Small intestine (tissue), 7 donors: ENCODE results near the gene SHC4. TPM values are rescaled to one million over a fixed set of nuclear protein-coding genes. Genes with fewer than 3 reads are reported as not detected.

Experiments
- DNase-seq, 2 donors: peaks; one replicate each; pipeline versions ENCODE4 v3.0.0 to v3.0.0-alpha.2; 2013
- FAIRE-seq: peaks from 2 replicates; lab custom pipeline; 2012; peaks lifted over from hg19 to GRCh38; lab: Jason Lieb, UNC
- H3K27ac ChIP-seq, 3 donors: one replicate each; pipeline ENCODE4 v1.5.1; 2013; ENCODE audit warnings: low read length in 2 of 3, mild to moderate bottlenecking in 2 of 3, control low read depth in 1 of 3, inconsistent platforms in 1 of 3, low read depth in 1 of 3, moderate library complexity in 1 of 3
- H3K27me3 ChIP-seq, 3 donors: one replicate each; pipeline ENCODE4 v1.6.1; 2013; ENCODE audit warnings: low read length in 3 of 3, inconsistent platforms in 1 of 3; ENCODE audit not compliant: control insufficient read depth in 3 of 3, insufficient read depth in 3 of 3
- H3K36me3 ChIP-seq, 3 donors: one replicate each; pipeline ENCODE4 v1.6.1; 2013; ENCODE audit warnings: low read length in 3 of 3, inconsistent platforms in 1 of 3, low read depth in 1 of 3, mild to moderate bottlenecking in 1 of 3, moderate library complexity in 1 of 3; ENCODE audit not compliant: control insufficient read depth in 3 of 3, insufficient read depth in 2 of 3
- H3K4me1 ChIP-seq, 3 donors: one replicate each; pipeline ENCODE4 v1.6.1; 2013; ENCODE audit warnings: low read length in 2 of 3, inconsistent platforms in 1 of 3, low read depth in 1 of 3, mild to moderate bottlenecking in 1 of 3, moderate library complexity in 1 of 3; ENCODE audit not compliant: control insufficient read depth in 3 of 3, insufficient read depth in 2 of 3
- H3K4me3 ChIP-seq, 3 donors: one replicate each; pipeline ENCODE4 v1.5.1; 2013; ENCODE audit warnings: low read length in 3 of 3, control low read depth in 1 of 3, inconsistent platforms in 1 of 3, low read depth in 1 of 3, mild to moderate bottlenecking in 1 of 3, moderate library complexity in 1 of 3
- H3K9me3 ChIP-seq, 2 donors: one replicate each; pipeline ENCODE4 v1.6.1; 2013; ENCODE audit warnings: low read depth in 1 of 2, low read length in 1 of 2; ENCODE audit not compliant: control insufficient read depth in 2 of 2, insufficient read depth in 1 of 2
- WGBS, 3 donors: extraction: QIAGEN DNeasy Blood & Tissue Kit; methylation state at CpG; one replicate each; pipeline ENCODE4 v1.1.7; 2013; 5-methylcytosine and 5-hydroxymethylcytosine counted together
- polyA plus RNA-seq, 4 donors: library from polyadenylated mRNA; stranded (reverse) in 3 of 4; unstranded in 1 of 4; fragments of 200-250 nt in 3 of 4; fragments of 120-200 nt in 1 of 4; gene quantifications; one replicate each; pipeline versions ENCODE4 v1.2.1 to v1.2.3, GENCODE V29; 2013
- donor health status: healthy with polysubstance abuse.
- donor health status: control.
- donor health status: control.
- donor health status: Bipolar disorder and iron deficiency.
- donor health status: healthy.

The SHC4 gene
- polyA plus RNA-seq, 4 donors: 0.49 to 0.52 TPM; not detected in 2

DNA sequence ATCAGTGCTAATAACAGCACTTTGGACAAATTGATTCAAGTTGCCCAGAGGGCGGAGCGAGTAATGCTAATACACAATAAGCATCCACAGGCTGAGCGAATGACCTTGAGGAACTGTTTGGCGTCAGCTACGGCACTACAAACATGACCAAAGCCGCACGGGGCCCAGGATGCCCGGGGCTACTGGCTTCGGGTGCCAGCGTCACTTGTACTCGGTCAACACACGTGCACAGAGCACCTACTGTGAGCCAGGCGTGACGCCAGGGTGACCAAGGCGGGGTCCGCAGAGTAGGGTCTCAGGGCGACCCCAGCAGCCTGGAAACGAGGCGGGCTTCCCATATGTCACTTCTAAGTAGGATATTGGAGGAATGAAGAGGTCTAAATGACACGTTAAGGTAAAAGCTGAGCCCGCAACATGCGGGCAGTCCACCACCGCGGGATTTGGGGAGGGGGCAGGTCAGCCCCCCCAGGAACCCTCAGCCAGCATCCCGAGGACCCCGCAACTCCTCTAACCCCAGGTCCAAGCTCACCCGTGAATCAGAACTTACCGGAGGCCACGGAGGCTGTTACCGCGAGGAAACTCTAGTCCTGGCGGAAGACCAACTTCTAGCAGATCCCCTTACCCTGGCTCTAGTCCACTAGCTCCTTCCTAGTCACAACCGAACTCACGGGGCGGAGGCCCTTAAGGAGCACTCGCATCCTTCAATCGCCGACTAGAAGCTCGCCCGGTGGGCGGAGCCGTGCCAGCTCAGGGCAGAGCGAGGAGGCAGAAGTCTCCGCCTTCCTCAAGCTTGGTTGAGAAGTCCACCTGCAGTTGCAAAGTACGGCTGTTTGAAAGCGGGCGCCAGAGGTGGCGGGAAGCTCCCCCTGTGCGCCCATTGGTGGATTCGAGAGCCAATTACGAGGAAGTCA is 153.1 kb downstream of the SHC4 start, which contains the start of gene CEP152:
TSS of gene CEP152 (minus strand) at position 656 of the 911 bp plus-strand sequence. CDS start 5,420 bp downstream, outside the sequence.
- Histone ChIP-seq H3K9me3 (no peaks in the 10 kb centered on the region), H3K27ac (peak within 1 kb of the TSS; percentile 37 to 73 (median 71)), H3K4me1 (peaks cover 2 to 4% (median 4%) of the 10 kb centered on the region in 3 donors), H3K4me3 (peak within 1 kb of the TSS; percentile 52 to 82 (median 78)), H3K36me3 (no peaks in the 10 kb centered on the region), H3K27me3 (no peaks in the 10 kb centered on the region)
- 0 to 1% (median 0%) methylated on average over 49 to 51 of the region's 51 CpGs for WGBS, 3 donors
- DNase-seq (peak; percentile 99 to 100), FAIRE-seq (peak; percentile 68)

DNA sequence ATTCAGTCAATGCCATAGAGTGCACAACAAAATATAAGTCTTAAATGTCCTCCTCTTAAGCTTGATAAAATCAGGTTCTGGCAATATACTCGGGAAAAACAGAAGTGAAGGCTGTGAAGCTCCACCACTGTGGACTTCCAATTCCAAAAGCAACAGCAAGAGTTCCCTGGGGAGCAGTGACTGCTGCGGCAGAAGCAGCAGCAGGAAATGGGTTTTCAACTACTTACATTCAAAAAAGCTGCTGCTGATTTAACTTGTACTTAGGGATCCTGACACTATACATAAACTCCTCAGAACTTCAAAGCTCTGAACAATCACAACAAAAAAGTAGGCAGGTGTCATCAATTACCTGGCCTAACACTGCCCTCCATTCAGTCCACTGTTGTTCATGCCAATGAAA is 157.6 kb downstream of the SHC4 start:
- Histone ChIP-seq H3K4me3 (no peak overlapping the region), H3K9me3 (no peaks in the 10 kb centered on the region), H3K27me3 (no peaks in the 10 kb centered on the region), H3K4me1 (peaks cover 0 to 4% (median 4%) of the 10 kb centered on the region in 3 donors), H3K36me3 (no peaks in the 10 kb centered on the region), H3K27ac (no peak overlapping the region)
- no peak for DNase-seq
- no peak for FAIRE-seq
- WGBS, 3 donors: 66 to 80% (median 77%) methylated on average over 2 of the region's 2 CpGs

DNA sequence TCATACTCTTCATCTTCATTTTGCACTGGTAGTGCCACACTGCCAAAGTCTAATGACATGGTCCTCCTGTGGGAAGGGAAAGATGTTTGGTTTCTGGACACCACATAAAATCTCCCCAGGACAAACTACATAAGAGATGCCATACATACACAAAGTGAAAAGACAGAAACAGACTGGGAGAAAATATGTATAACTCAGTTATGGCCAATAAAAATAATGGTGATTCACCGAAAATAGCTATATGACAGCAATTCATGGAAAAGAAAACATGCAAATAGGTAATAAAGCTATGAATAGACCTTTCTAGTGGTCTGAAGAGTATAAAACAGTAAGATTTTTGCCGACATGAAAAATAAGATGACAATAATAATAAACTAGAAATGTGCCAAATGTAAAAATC is 158.1 kb downstream of the SHC4 start:
- Histone ChIP-seq H3K27ac (no peak overlapping the region), H3K36me3 (no peaks in the 10 kb centered on the region), H3K9me3 (no peaks in the 10 kb centered on the region), H3K4me3 (no peak overlapping the region), H3K4me1 (peaks cover 0 to 7% (median 4%) of the 10 kb centered on the region in 3 donors), H3K27me3 (no peaks in the 10 kb centered on the region)
- DNase-seq: no peak
- FAIRE-seq: no peak
- 47 to 87% (median 78%) methylated on average over 2 of the region's 2 CpGs for WGBS, 3 donors

DNA sequence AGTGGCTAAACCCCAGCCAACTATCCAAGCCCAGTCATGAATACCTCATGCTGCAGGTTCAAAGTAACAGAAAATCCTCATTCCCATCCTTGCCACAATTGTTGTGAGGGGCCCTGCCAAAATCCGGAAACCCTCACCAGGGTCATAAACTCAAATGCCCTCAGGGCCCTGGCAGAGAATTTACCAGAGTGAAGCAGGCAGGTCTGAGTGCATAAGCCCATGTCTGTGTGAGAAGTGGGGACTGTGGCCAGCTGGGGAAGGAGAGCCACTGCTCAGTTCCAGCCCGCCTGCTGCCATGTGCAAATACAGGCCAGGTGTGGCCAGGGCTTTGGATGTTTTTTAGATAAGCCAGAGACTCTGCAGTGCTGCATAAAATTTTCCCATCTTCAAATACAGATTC is 159.8 kb downstream of the SHC4 start:
- H3K4me1 ChIP-seq: peaks cover 0 to 3% (median 0%) of the 10 kb centered on the region in 3 donors
- DNase-seq (no peak), FAIRE-seq (no peak)
- no peaks in the 10 kb centered on the region for H3K36me3 ChIP-seq
- WGBS, 3 donors: 82 to 91% (median 87%) methylated on average over 2 of the region's 2 CpGs
- no peaks in the 10 kb centered on the region for H3K27me3 ChIP-seq
- no peak overlapping the region for H3K27ac ChIP-seq
- H3K9me3 ChIP-seq: no peaks in the 10 kb centered on the region
- H3K4me3 ChIP-seq: no peak overlapping the region

DNA sequence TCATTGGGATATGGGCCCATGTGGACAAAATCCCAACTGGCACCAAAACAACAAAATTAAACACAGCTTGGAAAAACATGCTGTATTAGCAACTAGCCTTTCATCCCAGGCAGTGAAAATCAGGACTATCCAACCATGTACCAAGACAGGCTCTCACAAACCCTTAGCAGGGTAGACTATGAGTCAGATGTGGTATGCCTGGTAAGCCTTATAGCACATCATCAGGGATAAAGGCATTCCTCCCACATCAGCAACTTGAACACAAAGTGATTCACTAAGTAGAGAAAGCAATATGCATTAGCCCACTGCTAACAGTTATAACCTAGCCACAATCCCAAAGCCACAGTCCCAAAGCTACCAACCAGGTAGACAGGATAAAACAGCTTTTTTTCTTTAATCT is 160.9 kb downstream of the SHC4 start:
- no peak for FAIRE-seq
- Histone ChIP-seq H3K9me3 (no peaks in the 10 kb centered on the region), H3K4me3 (no peak overlapping the region), H3K4me1 (peaks cover 0 to 3% (median 0%) of the 10 kb centered on the region in 3 donors), H3K27me3 (no peaks in the 10 kb centered on the region), H3K27ac (no peak overlapping the region), H3K36me3 (no peaks in the 10 kb centered on the region)
- DNase-seq: no peak

DNA sequence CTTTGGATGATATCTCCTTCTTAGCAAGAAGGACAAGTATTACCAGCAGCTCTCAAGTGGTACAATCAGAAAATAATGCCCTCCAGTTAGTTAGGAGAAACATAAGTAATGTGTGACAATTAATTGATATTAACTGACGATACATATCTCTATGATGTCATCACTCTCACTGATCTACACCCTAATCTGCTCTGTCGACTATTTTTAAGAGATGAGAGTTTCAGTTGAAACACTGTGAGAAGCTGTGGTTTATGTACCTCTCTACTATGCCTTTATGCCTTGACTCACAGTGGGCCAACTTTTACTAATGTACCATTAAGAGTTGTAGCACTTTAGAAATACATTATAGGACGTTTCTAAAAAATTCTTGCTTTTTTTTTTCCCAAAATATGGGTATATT is 161.5 kb downstream of the SHC4 start:
- Histone ChIP-seq H3K4me1 (peaks cover 0 to 3% (median 0%) of the 10 kb centered on the region in 3 donors), H3K9me3 (no peaks in the 10 kb centered on the region), H3K4me3 (no peak overlapping the region), H3K36me3 (no peaks in the 10 kb centered on the region), H3K27me3 (no peaks in the 10 kb centered on the region), H3K27ac (no peak overlapping the region)
- WGBS, 3 donors: 64 to 75% (median 70%) methylated on average over 3 of the region's 3 CpGs
- FAIRE-seq: no peak
- DNase-seq: no peak

DNA sequence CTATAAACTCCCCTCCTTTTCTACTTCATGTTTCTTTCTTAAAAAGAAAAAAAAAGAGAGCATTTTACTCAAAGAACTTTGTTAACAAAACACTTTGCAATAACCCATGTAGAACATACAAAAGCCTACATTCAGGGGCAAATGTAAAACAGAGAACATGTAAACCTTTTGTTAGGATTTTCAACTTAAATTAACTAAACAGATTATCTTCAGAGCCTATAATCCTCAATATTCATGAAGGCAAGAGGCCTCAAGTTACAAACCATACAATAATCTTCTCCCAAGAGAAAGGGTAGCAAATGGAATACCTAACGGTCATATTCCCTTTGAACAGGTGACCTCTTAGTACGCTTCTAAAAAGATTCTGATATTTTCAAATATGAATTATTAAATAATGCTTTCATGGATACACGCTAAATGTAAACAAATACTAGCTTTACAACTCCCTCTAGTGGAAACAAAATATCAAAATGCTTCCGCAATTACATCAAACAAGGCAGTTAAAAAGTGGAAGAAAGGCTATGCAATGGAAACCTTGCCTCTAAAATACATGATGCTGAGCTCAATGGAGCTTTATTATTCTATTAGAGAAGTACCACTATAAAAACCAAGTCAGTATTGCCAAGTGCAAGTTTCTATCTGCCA is 162.8 kb downstream of the SHC4 start:
- FAIRE-seq: peak; percentile 78
- H3K4me3 ChIP-seq: no peak overlapping the region
- peak; percentile 44 to 64 for DNase-seq
- H3K36me3 ChIP-seq: no peaks in the 10 kb centered on the region
- no peaks in the 10 kb centered on the region for H3K9me3 ChIP-seq
- peaks cover 0 to 3% (median 0%) of the 10 kb centered on the region in 3 donors for H3K4me1 ChIP-seq
- no peaks in the 10 kb centered on the region for H3K27me3 ChIP-seq
- no peak overlapping the region for H3K27ac ChIP-seq
- 8 to 30% (median 23%) methylated on average over 4 of the region's 4 CpGs for WGBS, 3 donors

DNA sequence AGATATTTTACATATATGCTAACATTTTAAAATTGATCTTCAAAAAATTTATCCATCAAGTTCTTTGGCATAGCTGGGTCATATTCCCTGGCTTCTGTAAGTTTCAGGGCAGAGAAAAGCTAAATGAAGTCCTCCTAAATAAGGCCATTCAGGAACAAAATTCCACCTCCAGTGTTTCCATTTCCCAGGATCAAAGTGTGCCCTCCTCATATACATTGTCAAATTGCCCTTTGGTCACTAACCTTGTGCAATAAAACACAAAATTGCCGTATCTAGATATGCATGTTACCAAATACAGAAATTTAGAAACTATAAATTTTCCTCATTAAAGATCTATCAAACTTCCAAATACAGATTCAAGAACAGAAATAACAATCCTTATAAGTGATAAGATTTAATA is 163.5 kb downstream of the SHC4 start:
- Histone ChIP-seq H3K4me1 (peaks cover 0 to 3% (median 0%) of the 10 kb centered on the region in 3 donors), H3K36me3 (no peaks in the 10 kb centered on the region), H3K4me3 (no peak overlapping the region), H3K27ac (no peak overlapping the region), H3K9me3 (no peaks in the 10 kb centered on the region), H3K27me3 (no peaks in the 10 kb centered on the region)
- DNase-seq: peak; percentile 46 to 68
- FAIRE-seq: no peak
- 19 to 72% (median 48%) methylated on average over 1 of the region's 1 CpG for WGBS, 3 donors
